A549 (cell line): ENCODE data around the gene NRXN3. TPM values are rescaled to one million over a fixed set of nuclear protein-coding genes. Genes with fewer than 3 reads are reported as not detected.

Experiments
- ATAC-seq, 2 experiments: fragments of 200-7000 bp in 1 of 2; fragments of >200 bp in 1 of 2; cut with Nextera tagmentation in 1 of 2; cut with Tn5 transposase in 1 of 2; 3 replicates each; pipeline versions ENCODE4 v1.8.0 to v1.9.1; 2018 to 2020; ENCODE audit warnings: mild to moderate bottlenecking in 1 of 2, moderate library complexity in 1 of 2
- CTCF ChIA-PET: fragments of 300-600 bp; sonication (Branson Sonifier 250); formaldehyde crosslinking; extraction: SDS; loops from one replicate; lab custom pipeline; 2021; ENCODE audit warnings: antibody characterized with exemption, inconsistent platforms; lab: Yijun Ruan, JAX
- POLR2A ChIA-PET: fragments of 350-600 bp; formaldehyde crosslinking; extraction: SDS; loops from one replicate; lab custom pipeline; 2021; ENCODE audit warnings: antibody characterized with exemption, inconsistent platforms; lab: Yijun Ruan, JAX
- DNase-seq, 2 experiments: peaks; one replicate each; pipeline versions ENCODE4 v3.0.0 to v3.0.0-alpha.2; 2011 to 2016; ENCODE audit warnings: low read depth in 1 of 2, low spot score in 1 of 2
- FAIRE-seq: peaks from 2 replicates; lab custom pipeline; 2011; peaks lifted over from hg19 to GRCh38; lab: Jason Lieb, UNC
- H3K27ac ChIP-seq, 2 experiments: fragments of >200 bp; sonication (Bioruptor Twin); formaldehyde crosslinking; 3 replicates each; pipeline ENCODE4 v1.5.1; 2016 to 2017
- H3K4me1 ChIP-seq: fragments of >200 bp; sonication (Bioruptor Twin); formaldehyde crosslinking; 3 replicates; pipeline ENCODE4 v1.6.1; 2016
- H3K4me2 ChIP-seq: fragments of >200 bp; sonication (Bioruptor Twin); formaldehyde crosslinking; 3 replicates; pipeline ENCODE4 v1.6.1; 2016
- H3K4me3 ChIP-seq: fragments of >200 bp; sonication (Bioruptor Twin); formaldehyde crosslinking; 3 replicates; pipeline ENCODE4 v1.5.1; 2016
- H3K9me3 ChIP-seq: fragments of >200 bp; sonication (Bioruptor Twin); formaldehyde crosslinking; 3 replicates; pipeline ENCODE4 v1.6.1; 2016
- CBX2 ChIP-seq: fragments of 200-600 bp; sonication (generic); IDR thresholded peaks from 2 replicates; pipeline ENCODE4 v1.6.1; 2016; ENCODE audit warnings: low read depth, mild to moderate bottlenecking, borderline replicate concordance
- CEBPB ChIP-seq, 2 experiments: fragments of >200 bp in 1 of 2; sonication (Bioruptor Twin) in 1 of 2; formaldehyde crosslinking in 1 of 2; IDR thresholded peaks; 2 replicates each; pipeline ENCODE4 v1.6.1; 2012 to 2016
- CHD4 ChIP-seq: fragments of 200-600 bp; sonication (generic); IDR thresholded peaks from 2 replicates; pipeline ENCODE4 v1.6.1; 2016; ENCODE audit warnings: antibody characterized with exemption, mild to moderate bottlenecking, borderline replicate concordance
- EHF ChIP-seq: fragments of 250-450 bp; sonication (Bioruptor Pico); IDR thresholded peaks from 2 replicates; pipeline ENCODE4 v1.5.0; 2020; ENCODE audit warnings: mild to moderate bottlenecking
- EHMT2 ChIP-seq: fragments of 200-600 bp; sonication (generic); IDR thresholded peaks from 2 replicates; pipeline ENCODE4 v1.6.1; 2016; ENCODE audit warnings: antibody characterized with exemption, low read depth, mild to moderate bottlenecking, moderate library complexity
- EP300 ChIP-seq, 2 experiments: fragments of >200 bp; sonication (Bioruptor Twin); formaldehyde crosslinking; IDR thresholded peaks; 2 replicates in 1 of 2; 3 replicates in 1 of 2; pipeline ENCODE4 v1.6.1; 2016 to 2017
- ESRRA ChIP-seq: fragments of 150-350 bp; IDR thresholded peaks from 2 replicates; pipeline ENCODE4 v1.6.1; 2014; ENCODE audit warnings: mild to moderate bottlenecking, low read length, borderline replicate concordance
- FOSL2 ChIP-seq, 2 experiments: fragments of 450-650 bp in 1 of 2; fragments of >200 bp in 1 of 2; sonication (Bioruptor Twin) in 1 of 2; formaldehyde crosslinking; IDR thresholded peaks; 2 replicates each; pipeline versions ENCODE4 v1.5.0 to v1.6.1; 2016 to 2020; ENCODE audit warnings: mild to moderate bottlenecking in 1 of 2, moderate library complexity in 1 of 2
- HOXB5 ChIP-seq: fragments of 250-450 bp; sonication (Bioruptor Pico); IDR thresholded peaks from 2 replicates; pipeline ENCODE4 v1.5.0; 2020; ENCODE audit warnings: mild to moderate bottlenecking, moderate library complexity
- JUN ChIP-seq, 2 experiments: fragments of >200 bp; sonication (Bioruptor Twin); formaldehyde crosslinking; IDR thresholded peaks; 2 replicates in 1 of 2; 3 replicates in 1 of 2; pipeline ENCODE4 v1.6.1; 2016 to 2017
- JUNB ChIP-seq: fragments of >200 bp; sonication (Bioruptor Twin); formaldehyde crosslinking; IDR thresholded peaks from 2 replicates; pipeline ENCODE4 v1.6.1; 2016
- MAFK ChIP-seq: fragments of 450-650 bp; IDR thresholded peaks from 2 replicates; pipeline ENCODE4 v1.6.1; 2014; ENCODE audit not compliant: partially characterized antibody
- MAZ ChIP-seq: fragments of 150-350 bp; IDR thresholded peaks from 2 replicates; pipeline ENCODE4 v1.6.1; 2014; ENCODE audit warnings: antibody characterized with exemption, low read depth, low read length, borderline replicate concordance
- MYC ChIP-seq: IDR thresholded peaks from 2 replicates; pipeline ENCODE4 v1.6.1; 2012; ENCODE audit warnings: mild to moderate bottlenecking, inconsistent platforms, low read length, improper control_type of control experiment, borderline replicate concordance
- NR3C1 ChIP-seq: fragments of >200 bp; sonication (Bioruptor Twin); formaldehyde crosslinking; IDR thresholded peaks from 3 replicates; pipeline ENCODE4 v1.6.1; 2017
- PBX3 ChIP-seq: IDR thresholded peaks from 2 replicates; pipeline ENCODE4 v1.6.1; 2012
- PHF8 ChIP-seq: fragments of 200-600 bp; sonication (generic); IDR thresholded peaks from 2 replicates; pipeline ENCODE4 v1.6.1; 2016; ENCODE audit warnings: low read depth, mild to moderate bottlenecking, antibody characterized with exemption, moderate library complexity, borderline replicate concordance
- POLR2A ChIP-seq: IDR thresholded peaks from 2 replicates; pipeline ENCODE4 v1.6.1; 2012; ENCODE audit warnings: mild to moderate bottlenecking, low read length
- POLR2AphosphoS2 ChIP-seq: conservative IDR thresholded peaks from 2 replicates; pipeline ENCODE4 v1.6.1; 2012; ENCODE audit warnings: low read length, improper control_type of control experiment, inconsistent platforms
- RAD21 ChIP-seq, 2 experiments: fragments of >200 bp in 1 of 2; sonication (Bioruptor Twin) in 1 of 2; formaldehyde crosslinking in 1 of 2; IDR thresholded peaks in 1 of 2; conservative IDR thresholded peaks in 1 of 2; 2 replicates in 1 of 2; 3 replicates in 1 of 2; pipeline ENCODE4 v1.6.1; 2012 to 2018; ENCODE audit warnings: inconsistent platforms in 1 of 2
- RARB ChIP-seq: fragments of 250-450 bp; sonication (Bioruptor Pico); IDR thresholded peaks from 2 replicates; pipeline ENCODE4 v1.8.0; 2021; ENCODE audit warnings: mild to moderate bottlenecking, moderate library complexity
- RFX5 ChIP-seq: fragments of 450-650 bp; IDR thresholded peaks from 2 replicates; pipeline ENCODE4 v1.7.1; 2014; ENCODE audit warnings: antibody characterized with exemption, mild to moderate bottlenecking, moderate library complexity
- RNF2 ChIP-seq: fragments of 200-600 bp; sonication (generic); IDR thresholded peaks from 2 replicates; pipeline ENCODE4 v1.6.1; 2016; ENCODE audit warnings: low read depth, mild to moderate bottlenecking, antibody characterized with exemption, moderate library complexity, borderline replicate concordance
- TFCP2L1 ChIP-seq: fragments of 250-450 bp; sonication (Bioruptor Pico); IDR thresholded peaks from 2 replicates; pipeline ENCODE4 v1.5.0; 2021; ENCODE audit warnings: mild to moderate bottlenecking
- USF2 ChIP-seq: fragments of 450-650 bp; IDR thresholded peaks from 2 replicates; pipeline ENCODE4 v1.6.1; 2014; ENCODE audit warnings: antibody characterized with exemption
- WGBS: methylation state at CpG from one replicate; pipeline ENCODE4 v1.1.6; 2017; ENCODE audit errors: missing lambda C conversion rate; 5-methylcytosine and 5-hydroxymethylcytosine counted together
- polyA plus RNA-seq, 4 experiments: library from polyadenylated mRNA; depleted of rRNA in 3 of 4; stranded (reverse); fragments of >200 nt; fragmentation: RNase III in 1 of 4; extraction: RNeasy Plus Mini Kit Qiagen cat#74134 plus additional on column Dnase treatment in 1 of 4; gene quantifications; 2 replicates in 3 of 4; 3 replicates in 1 of 4; pipeline ENCODE4 v1.2.3, GENCODE V29; 2011 to 2017
- TF ChIP-seq, protein P1 (sequence below): fragments of 150-350 bp; IDR thresholded peaks from 2 replicates; pipeline ENCODE4 v1.6.1; 2014; ENCODE audit warnings: low read depth, mild to moderate bottlenecking, low read length

Gene NRXN3
- polyA plus RNA-seq, 2 of the 4 experiments (the other 2 are of a cell fraction) = 0.62 to 2.3 TPM

GRCh38 chr14:79727900-79728299 lies 1557.7 kb downstream of the NRXN3 start:
- DNase-seq (no peak), ATAC-seq (no peak), FAIRE-seq (no peak)
- Histone ChIP-seq H3K4me3 (no peak overlapping the region), H3K27ac (no peak overlapping the region), H3K4me1 (no peaks in the 10 kb centered on the region), H3K4me2 (no peak overlapping the region), H3K9me3 (no peaks in the 10 kb centered on the region)
- 14% methylated on average over 3 of the region's 3 CpGs for WGBS
- ChIA-PET CTCF (no interaction called here), POLR2A (no interaction called here)
- TF ChIP-seq MAZ (no peak), RNF2 (no peak), HOXB5 (CRISPR knock-in tag) (no peak), TFCP2L1 (no peak), PHF8 (no peak), NR3C1 (no peak), POLR2A (no peak), USF2 (no peak), RARB (CRISPR knock-in tag) (no peak), ESRRA (no peak)

GRCh38 chr14:79728331-79728730 lies 1558.2 kb downstream of the NRXN3 start:
- TF ChIP-seq PHF8 = no peak
- TF ChIP-seq PBX3 = no peak
- TF ChIP-seq RFX5 = no peak
- TF ChIP-seq CBX2 = no peak
- TF ChIP-seq FOSL2 (IDR thresholded peaks at IDR 0.05) = no peak
- no peak for TF ChIP-seq FOSL2 (CRISPR knock-in tag; IDR thresholded peaks at IDR 0.05)
- TF ChIP-seq, protein P1, sequence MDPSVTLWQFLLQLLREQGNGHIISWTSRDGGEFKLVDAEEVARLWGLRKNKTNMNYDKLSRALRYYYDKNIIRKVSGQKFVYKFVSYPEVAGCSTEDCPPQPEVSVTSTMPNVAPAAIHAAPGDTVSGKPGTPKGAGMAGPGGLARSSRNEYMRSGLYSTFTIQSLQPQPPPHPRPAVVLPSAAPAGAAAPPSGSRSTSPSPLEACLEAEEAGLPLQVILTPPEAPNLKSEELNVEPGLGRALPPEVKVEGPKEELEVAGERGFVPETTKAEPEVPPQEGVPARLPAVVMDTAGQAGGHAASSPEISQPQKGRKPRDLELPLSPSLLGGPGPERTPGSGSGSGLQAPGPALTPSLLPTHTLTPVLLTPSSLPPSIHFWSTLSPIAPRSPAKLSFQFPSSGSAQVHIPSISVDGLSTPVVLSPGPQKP = no peak
- TF ChIP-seq EHMT2 = no peak
- TF ChIP-seq EHF (CRISPR knock-in tag) = no peak
- no peak for TF ChIP-seq MAFK
- TF ChIP-seq JUNB = no peak
- no peak for TF ChIP-seq CEBPB (IDR thresholded peaks at IDR 0.05)
- no peak for TF ChIP-seq MYC
- TF ChIP-seq EP300 (IDR thresholded peaks at IDR 0.05) = no peak
- TF ChIP-seq CHD4 = no peak
- no peak for TF ChIP-seq RAD21 (conservative IDR thresholded peaks at IDR 0.05 in 1 of 2, IDR thresholded peaks at IDR 0.05 in 1 of 2)
- no peak for TF ChIP-seq JUN (IDR thresholded peaks at IDR 0.05)
- no peak for TF ChIP-seq POLR2AphosphoS2
- DNase-seq (no peak), ATAC-seq (no peak), FAIRE-seq (no peak)
- Histone ChIP-seq H3K4me2 (no peak overlapping the region), H3K4me1 (no peaks in the 10 kb centered on the region), H3K9me3 (no peaks in the 10 kb centered on the region), H3K27ac (no peak overlapping the region), H3K4me3 (no peak overlapping the region)
- 51% methylated on average over 3 of the region's 3 CpGs for WGBS
- ChIA-PET CTCF (no interaction called here), POLR2A (no interaction called here)
